Stimulated activated CD4-positive, alpha-beta T cell treated with anti-CD3 and anti-CD28 coated beads, Interleukin-12 subunit alpha, Interleukin-12 subunit beta, amount 100 ng/mL, for 24 hours (primary cell): ENCODE measurements around the gene PACSIN2.
"Not testable (repeated sequence)": the region's sequence is repeated elsewhere in the genome, so short reads cannot be mapped to it uniquely, and the experiment has no call there.

Experiments used
- DNase-seq, 2 experiments: peaks; one replicate each; pipeline ENCODE4 v3.0.0-alpha.2; 2020; ENCODE audit warnings: low read depth in 2 of 2

The PACSIN2 gene

GRCh38 chr22:42992092-42992491 lies 22.9 kb downstream of the PACSIN2 start:
- no peak for DNase-seq

GRCh38 chr22:42991010-42991651 lies 23.8 kb downstream of the PACSIN2 start:
- no peak for DNase-seq

- DNase-seq, result no peak
Observed at GRCh38 chr22:42990131-42990838, 24.7 kb downstream of the PACSIN2 start.

- no peak for DNase-seq
Observed at GRCh38 chr22:42986115-42986514, 28.8 kb downstream of the PACSIN2 start.

- DNase-seq, result no peak
Observed at GRCh38 chr22:42985531-42985905, 29.4 kb downstream of the PACSIN2 start.

- DNase-seq, result no peak
Observed at GRCh38 chr22:42984814-42985530, 30.0 kb downstream of the PACSIN2 start.

- no peak for DNase-seq
Observed at GRCh38 chr22:42984397-42984796, 30.6 kb downstream of the PACSIN2 start.

- no peak for DNase-seq
Observed at GRCh38 chr22:42983470-42983869, 31.5 kb downstream of the PACSIN2 start.

GRCh38 chr22:42979606-42980005 lies 35.3 kb downstream of the PACSIN2 start:
- DNase-seq, result no peak

- DNase-seq, result no peak
Observed at GRCh38 chr22:42978453-42979103, 36.4 kb downstream of the PACSIN2 start.

- DNase-seq, result no peak
Observed at GRCh38 chr22:42977569-42977968, 37.4 kb downstream of the PACSIN2 start.

GRCh38 chr22:42976217-42976933 lies 38.6 kb downstream of the PACSIN2 start:
- DNase-seq, result no peak

GRCh38 chr22:42974223-42974622 lies 40.7 kb downstream of the PACSIN2 start:
- DNase-seq, result no peak

GRCh38 chr22:42973536-42973881 lies 41.4 kb downstream of the PACSIN2 start:
- no peak for DNase-seq

- DNase-seq, result no peak
Observed at GRCh38 chr22:42972649-42973535, 42.1 kb downstream of the PACSIN2 start.

GRCh38 chr22:42971473-42971860 lies 43.5 kb downstream of the PACSIN2 start:
- not testable (repeated sequence) for DNase-seq

GRCh38 chr22:42970029-42970428 lies 44.9 kb downstream of the PACSIN2 start:
- DNase-seq, result no peak

GRCh38 chr22:42969348-42969975 lies 45.5 kb downstream of the PACSIN2 start:
- DNase-seq, result no peak

GRCh38 chr22:42967933-42968332 lies 47.0 kb downstream of the PACSIN2 start:
- DNase-seq, result no peak

- DNase-seq, result no peak
Observed at GRCh38 chr22:42967005-42967404, 47.9 kb downstream of the PACSIN2 start.
